GM19395 (cell line): ENCODE results near the gene SPATC1L.

Source experiments
- ATAC-seq: cut with Tn5 transposase; IDR thresholded peaks from one replicate; pipeline ENCODE4 v1.9.1; 2021; ENCODE audit warnings: mild to moderate bottlenecking, moderate library complexity; ENCODE audit not compliant: unreplicated experiment

SPATC1L gene

DNA sequence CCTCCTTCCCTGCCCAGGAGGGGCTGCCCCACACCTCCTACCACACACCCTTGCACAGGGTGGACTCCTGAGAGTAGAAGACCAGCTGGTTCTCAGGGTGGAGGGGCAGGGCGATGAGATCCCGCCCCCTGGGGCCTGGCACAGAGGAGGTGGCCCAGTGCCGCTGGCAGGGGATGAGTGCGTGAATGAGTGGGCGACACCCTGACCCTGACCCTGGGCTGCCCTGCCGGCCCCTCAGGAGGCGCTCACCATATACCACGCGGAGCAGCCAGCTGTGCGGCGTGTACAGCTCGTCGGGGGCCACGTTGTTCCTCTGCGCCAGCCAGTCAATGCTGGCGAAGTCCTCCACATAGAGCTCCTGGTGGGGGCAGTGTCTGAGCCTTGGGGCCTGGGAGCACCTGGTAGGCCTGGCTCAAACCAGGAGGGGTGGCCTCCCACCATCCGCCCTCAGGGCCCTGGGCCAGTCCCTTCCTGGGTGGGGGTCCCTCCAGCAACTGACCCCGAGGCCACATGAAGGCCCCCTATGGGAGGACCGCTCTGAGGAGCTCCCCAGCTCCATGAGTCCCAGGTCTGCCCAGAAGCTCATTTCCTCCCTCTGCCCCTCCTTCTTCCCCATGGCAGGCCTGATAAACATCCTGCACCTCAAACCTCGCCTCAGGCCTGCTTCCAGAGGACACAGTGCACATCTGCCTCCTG lies 31.3 kb upstream of the SPATC1L start:
- ATAC-seq = no peak

- no peak for ATAC-seq
These were observed 30.4 kb upstream of the SPATC1L start for GRCh38 chr21:46214478-46215340.

DNA sequence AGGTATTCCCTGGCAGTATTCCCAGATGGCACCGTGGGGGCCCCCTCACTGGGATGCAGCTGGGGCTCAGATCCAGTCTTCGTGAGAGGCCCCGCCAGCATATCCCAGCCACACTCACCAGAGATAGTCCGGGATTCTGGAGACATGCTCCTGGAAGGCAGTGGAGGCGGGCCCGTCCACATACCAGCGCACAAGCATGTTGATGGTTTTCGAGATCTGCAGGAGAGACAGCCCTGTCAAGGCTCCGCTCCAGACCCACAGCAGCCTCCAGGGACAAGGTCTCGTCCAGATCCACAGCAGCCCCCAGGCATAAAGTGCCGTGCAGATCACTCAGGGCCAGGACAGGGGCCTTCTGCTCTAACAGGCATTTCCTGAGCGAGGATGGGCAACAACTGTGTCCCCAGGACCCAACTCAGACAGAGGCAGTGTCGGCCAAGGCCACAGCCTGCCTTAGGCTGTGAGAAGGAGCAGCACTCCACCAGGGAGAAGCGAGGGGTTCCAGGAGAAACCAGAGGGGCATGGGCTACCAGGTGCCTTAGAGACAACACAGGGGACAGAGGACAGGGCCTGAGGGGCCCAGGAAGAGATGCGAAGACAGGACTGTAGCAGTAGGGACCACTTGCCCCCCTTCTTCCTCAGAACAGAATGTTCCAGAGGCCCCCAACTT lies 29.5 kb upstream of the SPATC1L start:
- no peak for ATAC-seq

- no peak for ATAC-seq
These were observed 28.6 kb upstream of the SPATC1L start for GRCh38 chr21:46212721-46213484.

GRCh38 chr21:46211786-46212720 lies 27.8 kb upstream of the SPATC1L start:
- ATAC-seq = no peak

- ATAC-seq = no peak
These were observed 27.1 kb upstream of the SPATC1L start for GRCh38 chr21:46211376-46211775.

GRCh38 chr21:46210378-46211136 lies 26.3 kb upstream of the SPATC1L start:
- no peak for ATAC-seq

- no peak for ATAC-seq
These were observed 24.8 kb upstream of the SPATC1L start for GRCh38 chr21:46208761-46209721.

DNA sequence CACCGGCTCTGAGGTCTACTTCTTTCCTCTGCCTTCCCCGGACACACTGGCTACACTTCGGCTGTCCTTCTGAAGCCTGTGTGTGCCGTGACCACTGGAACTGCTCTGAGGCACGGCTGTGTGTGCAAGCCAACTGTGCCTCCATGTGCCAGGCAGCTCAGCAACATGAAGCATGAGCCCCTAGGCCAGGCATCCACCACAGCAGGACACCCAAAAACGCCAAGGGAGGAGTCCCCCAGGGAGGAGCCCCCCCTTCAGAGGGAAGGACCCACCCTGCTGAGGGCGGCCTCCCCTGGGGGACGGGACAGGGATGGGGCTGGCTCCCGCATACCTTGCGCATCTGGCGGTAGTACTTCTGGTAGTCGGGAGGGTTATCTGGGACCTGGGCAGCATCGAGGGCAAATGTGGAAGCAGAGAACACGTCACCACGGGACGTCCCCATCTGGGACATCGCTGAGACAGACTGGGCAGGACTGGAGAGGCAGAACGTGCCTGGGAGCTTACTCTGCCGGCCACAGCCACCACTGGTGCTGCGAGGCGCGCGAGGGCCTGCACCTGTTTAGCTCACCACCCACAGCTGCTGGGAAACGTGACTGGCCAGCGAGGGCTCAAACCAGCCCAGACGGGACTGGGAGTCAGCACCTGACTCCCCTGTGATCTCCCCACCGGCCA lies 23.8 kb upstream of the SPATC1L start:
- ATAC-seq = no peak

DNA sequence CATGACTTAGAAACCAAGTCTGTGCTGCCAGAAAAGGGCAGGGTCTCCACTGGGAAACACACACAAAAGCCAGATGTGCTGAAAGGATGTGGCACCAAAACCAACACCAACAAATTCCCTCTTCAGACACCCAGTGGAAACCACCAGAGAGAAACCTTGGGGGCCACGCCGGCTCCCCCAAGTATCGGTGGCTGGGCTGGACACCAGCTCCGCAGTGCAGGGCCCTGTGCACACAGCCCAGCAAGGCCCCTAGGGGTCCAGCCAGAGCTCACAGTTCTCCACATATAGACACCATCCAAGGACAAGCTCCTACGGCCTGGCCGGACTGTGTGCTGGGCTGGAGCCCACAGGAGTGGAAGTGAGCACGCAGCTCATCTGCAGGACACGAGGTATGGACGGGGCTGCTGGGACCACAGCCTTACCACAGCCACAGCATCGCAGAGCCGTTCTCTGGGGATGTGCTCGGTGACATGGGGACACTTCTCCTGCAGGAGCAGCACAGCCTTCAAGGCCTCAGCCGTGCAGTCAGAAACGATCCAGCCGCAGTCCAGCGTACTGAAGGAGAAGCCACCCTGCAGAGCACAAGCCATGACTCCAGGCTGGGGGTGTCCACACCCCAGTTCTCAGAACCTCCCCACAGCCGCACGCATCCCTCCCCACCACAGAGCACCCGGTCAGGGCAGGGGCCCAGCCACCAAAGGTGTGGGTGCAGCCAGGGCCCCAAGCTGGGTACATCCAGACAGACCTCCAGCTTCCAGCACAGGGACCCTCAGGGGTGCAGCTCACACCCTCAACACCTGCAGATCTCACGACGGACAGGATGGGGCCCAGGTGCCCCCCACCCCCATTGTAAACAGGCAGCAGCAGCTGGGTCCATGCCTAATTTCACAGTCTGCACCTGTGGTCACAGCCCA lies 23.0 kb upstream of the SPATC1L start:
- ATAC-seq = no peak

DNA sequence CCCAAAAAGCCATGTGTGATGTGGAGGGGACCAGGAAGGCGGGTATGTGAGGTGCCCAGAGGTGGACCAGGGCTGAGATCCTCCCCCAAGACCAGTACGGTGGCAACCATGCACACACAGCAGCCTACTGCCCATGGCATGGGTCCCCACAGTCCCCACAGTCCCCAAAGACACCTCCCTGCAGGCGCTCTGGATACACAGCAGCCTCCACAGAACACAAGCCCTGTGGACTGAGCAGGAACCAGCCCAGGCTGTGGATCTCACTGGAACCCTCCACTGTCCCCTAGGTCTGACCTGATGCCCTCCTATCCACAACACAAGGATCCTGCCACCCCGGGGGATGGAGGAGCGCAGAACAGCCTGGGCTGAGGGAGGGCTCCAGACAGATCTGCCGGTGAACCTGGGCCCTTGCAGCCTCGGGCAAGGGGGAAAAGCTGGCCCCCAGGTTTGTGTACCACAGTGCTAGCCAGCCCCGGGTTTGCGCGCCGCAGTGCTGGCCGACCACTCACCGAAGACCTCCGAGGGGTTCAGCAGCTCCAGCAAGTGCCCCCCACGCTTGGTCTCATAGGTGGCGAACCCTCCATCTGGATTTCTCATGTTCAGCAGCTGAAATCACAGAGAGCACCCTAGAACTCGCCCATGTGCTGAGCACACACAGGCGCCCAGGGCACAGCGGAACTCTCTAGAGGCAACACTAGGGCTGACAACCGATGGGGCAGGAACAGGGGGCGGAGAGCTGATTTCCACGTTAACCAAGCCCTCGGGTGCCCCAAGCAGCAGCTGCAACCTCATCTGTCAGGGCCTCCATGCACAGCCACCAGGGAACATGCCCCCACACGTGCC lies 22.1 kb upstream of the SPATC1L start:
- no peak for ATAC-seq

GRCh38 chr21:46205766-46206162 lies 21.5 kb upstream of the SPATC1L start:
- no peak for ATAC-seq

- ATAC-seq = no peak
These were observed 20.9 kb upstream of the SPATC1L start for GRCh38 chr21:46205166-46205565.

DNA sequence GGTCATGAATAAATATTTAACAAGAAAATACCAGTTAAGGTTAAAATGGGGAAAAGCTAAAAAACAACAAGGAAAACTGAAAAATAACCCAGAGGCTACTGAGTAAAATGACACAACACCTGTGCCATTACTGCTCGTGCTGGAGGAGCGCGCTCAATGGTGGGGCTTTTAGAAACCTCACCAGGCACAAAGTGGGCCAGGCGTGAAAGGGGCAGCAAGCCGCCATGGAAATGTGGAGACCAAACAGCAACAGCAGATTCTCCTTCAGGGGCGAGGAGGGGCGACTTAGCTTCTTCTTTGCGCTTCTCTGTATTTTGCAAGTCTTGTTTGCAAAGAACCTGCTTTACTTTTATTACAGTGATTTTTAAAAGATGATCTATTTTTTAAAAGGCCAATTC lies 18.9 kb upstream of the SPATC1L start:
- no peak for ATAC-seq

- ATAC-seq = no peak
These were observed 18.4 kb upstream of the SPATC1L start for GRCh38 chr21:46202592-46203202.
